Nephron (organoid): Measurements from ENCODE around the gene ALDH1L2.

ENCODE experiments used
- H3K27ac Mint-ChIP-seq, 3 experiments: 2 replicates each; pipeline ENCODE4 v1.8.0; 2020; ENCODE audit warnings: mixed read lengths in 3 of 3, mild to moderate bottlenecking in 2 of 3, moderate library complexity in 1 of 3
- H3K27me3 Mint-ChIP-seq: 2 replicates; pipeline ENCODE4 v1.8.0; 2021; ENCODE audit warnings: low read depth, mild to moderate bottlenecking, moderate library complexity, mixed read lengths
- H3K36me3 Mint-ChIP-seq: 2 replicates; pipeline ENCODE4 v1.8.0; 2020; ENCODE audit warnings: low read depth, mixed read lengths
- H3K4me1 Mint-ChIP-seq: 2 replicates; pipeline ENCODE4 v1.8.0; 2020; ENCODE audit warnings: mixed read lengths
- H3K4me3 Mint-ChIP-seq, 3 experiments: 2 replicates each; pipeline ENCODE4 v1.8.0; 2020; ENCODE audit warnings: mild to moderate bottlenecking in 3 of 3, mixed read lengths in 3 of 3, moderate library complexity in 2 of 3
- H3K9me3 Mint-ChIP-seq: 2 replicates; pipeline ENCODE4 v1.8.0; 2020; ENCODE audit warnings: mixed read lengths
- CTCF ChIP-seq, 3 experiments: fragments of 200-600 bp; sonication (generic); IDR thresholded peaks; one replicate each; pipeline ENCODE4 v1.5.0; 2021; ENCODE audit warnings: antibody characterized with exemption in 3 of 3; ENCODE audit not compliant: unreplicated experiment in 3 of 3

Gene ALDH1L2

DNA sequence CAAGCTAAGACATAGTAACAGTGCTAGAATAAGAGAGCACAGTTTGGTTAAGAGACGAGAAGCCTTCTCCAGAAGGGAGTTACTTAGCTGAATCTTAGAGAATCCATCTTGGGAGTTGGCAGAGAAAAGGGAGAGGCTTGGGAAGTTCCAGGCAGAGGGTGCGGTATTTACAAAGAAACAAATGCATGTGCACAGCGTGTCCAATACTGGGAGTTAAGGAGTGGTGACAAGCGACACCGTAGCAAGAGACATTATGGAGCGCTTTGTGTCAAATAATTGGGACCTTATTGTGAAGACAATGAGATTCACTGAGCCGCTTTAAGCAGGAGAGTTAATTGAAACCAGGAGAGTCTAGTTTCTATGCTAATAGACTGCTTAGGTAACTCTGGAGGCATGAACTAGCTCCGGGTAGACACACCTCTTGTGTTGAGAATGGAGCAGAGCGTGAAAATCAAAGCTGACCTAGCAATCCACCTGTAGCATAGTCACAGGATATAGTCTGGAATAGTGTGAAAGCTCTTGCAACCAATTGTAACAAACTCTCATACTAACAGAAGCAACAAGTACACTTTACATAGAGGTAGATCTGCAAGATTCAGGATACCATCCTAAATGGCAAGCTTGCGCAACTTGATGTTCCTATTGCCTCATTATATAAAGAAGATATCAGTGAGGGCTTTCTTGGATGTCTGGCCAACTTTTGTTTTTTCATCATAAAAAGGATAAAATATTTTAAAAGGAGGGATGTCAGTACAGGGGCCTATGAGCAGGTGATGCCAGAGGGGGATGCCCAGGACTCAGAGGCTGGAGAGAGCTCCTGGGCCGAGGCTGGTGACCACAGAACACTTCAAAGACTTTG, 5.3 kb downstream of the ALDH1L2 start:
- H3K4me1 Mint-ChIP-seq, result peaks cover 6% of the 10 kb centered on the region
- peak overlapping the region in 2 of 3 experiments; percentile 10 to 25 for H3K27ac Mint-ChIP-seq
- TF ChIP-seq CTCF (IDR thresholded peaks at IDR 0.05; ENCODE audit: unreplicated experiment in 3 of 3), result no peak
- H3K9me3 Mint-ChIP-seq, result no peaks in the 10 kb centered on the region
- no peak overlapping the region for H3K4me3 Mint-ChIP-seq
- H3K36me3 Mint-ChIP-seq, result no peaks in the 10 kb centered on the region
- H3K27me3 Mint-ChIP-seq, result peaks cover 28% of the 10 kb centered on the region

GRCh38 chr12:105077435-105077834, 6.8 kb downstream of the ALDH1L2 start:
- H3K4me3 Mint-ChIP-seq, result no peak overlapping the region
- H3K27ac Mint-ChIP-seq, result no peak overlapping the region
- peaks cover 17% of the 10 kb centered on the region for H3K27me3 Mint-ChIP-seq
- H3K36me3 Mint-ChIP-seq, result no peaks in the 10 kb centered on the region
- H3K4me1 Mint-ChIP-seq, result no peaks in the 10 kb centered on the region
- no peak for TF ChIP-seq CTCF (IDR thresholded peaks at IDR 0.05; ENCODE audit: unreplicated experiment in 3 of 3)
- no peaks in the 10 kb centered on the region for H3K9me3 Mint-ChIP-seq

DNA sequence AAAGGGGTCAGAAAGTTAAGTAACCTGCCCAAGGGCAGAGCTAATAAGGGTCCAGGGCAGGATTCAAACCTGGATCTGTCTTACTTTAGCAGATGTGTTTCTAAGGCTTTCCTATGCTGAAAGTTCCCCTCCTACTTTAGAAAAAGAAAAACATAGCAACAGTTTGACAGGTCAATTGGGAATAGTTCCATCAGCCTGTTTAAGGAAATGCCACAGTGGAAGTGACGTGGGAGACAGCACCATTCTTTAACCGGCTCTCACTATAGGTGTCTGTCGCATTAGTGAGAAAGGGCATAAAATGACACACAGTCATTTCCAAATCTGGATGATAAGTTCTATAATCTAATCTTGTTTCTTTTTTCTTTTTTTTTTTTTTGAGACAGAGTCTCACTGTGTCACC, 7.3 kb downstream of the ALDH1L2 start:
- Mint-ChIP-seq H3K36me3 (no peaks in the 10 kb centered on the region), H3K4me3 (no peak overlapping the region), H3K27me3 (peaks cover 12% of the 10 kb centered on the region), H3K27ac (no peak overlapping the region), H3K9me3 (no peaks in the 10 kb centered on the region), H3K4me1 (no peaks in the 10 kb centered on the region)
- TF ChIP-seq CTCF (IDR thresholded peaks at IDR 0.05; ENCODE audit: unreplicated experiment in 3 of 3), result no peak

DNA sequence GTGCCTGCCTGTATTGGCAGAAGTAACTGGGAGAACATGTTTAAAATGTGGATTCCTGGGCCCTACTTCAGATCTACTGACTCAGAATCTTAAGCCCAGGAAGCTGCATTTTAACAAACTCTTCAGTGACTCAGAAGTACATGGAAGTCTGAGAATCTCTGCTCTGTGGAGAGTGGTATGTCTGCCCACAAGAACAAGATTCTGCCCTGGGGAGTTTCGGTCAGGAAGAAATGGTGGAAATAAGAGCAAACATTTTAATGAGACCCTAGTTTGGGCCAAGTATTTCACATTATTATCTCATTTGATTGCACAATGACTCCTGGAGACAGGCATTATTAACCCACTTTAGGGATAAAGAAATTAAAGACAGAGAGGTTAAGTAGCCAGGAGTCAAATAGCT, 8.2 kb downstream of the ALDH1L2 start:
- H3K27me3 Mint-ChIP-seq, result peaks cover 9% of the 10 kb centered on the region
- H3K4me3 Mint-ChIP-seq, result no peak overlapping the region
- no peaks in the 10 kb centered on the region for H3K9me3 Mint-ChIP-seq
- H3K27ac Mint-ChIP-seq, result no peak overlapping the region
- H3K4me1 Mint-ChIP-seq, result no peaks in the 10 kb centered on the region
- no peak for TF ChIP-seq CTCF (IDR thresholded peaks at IDR 0.05; ENCODE audit: unreplicated experiment in 3 of 3)
- no peaks in the 10 kb centered on the region for H3K36me3 Mint-ChIP-seq

DNA sequence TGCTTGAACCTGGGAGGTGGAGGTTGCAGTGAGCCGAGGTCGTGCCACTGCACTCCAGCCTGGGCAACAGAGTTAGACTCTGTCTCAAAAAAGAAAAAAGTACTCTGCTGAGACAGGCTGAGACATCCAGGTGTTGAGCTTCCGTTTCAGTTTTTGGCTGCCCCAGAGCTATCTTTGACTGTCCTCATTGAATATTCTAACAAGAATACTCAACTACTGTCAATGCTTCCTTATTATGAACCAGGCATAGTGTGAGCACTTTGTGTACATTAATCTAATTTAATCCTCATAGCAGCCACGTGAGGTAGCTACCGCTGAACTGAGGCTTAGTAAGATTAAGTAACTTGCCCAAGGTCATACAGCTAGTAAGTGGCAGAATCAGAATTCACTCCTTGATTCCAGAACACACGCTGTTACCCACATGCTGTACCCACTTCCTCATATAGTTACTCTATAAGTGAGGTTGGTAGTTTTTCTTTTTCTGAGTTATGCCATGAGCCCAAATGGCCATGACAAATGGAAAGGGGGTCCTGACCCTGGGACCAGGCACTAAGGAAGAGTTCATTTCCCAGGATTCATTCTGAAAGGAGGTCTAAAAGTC, 11.3 kb downstream of the ALDH1L2 start:
- no peak for TF ChIP-seq CTCF (IDR thresholded peaks at IDR 0.05; ENCODE audit: unreplicated experiment in 3 of 3)
- Mint-ChIP-seq H3K4me3 (no peak overlapping the region), H3K9me3 (no peaks in the 10 kb centered on the region), H3K36me3 (no peaks in the 10 kb centered on the region), H3K27me3 (peaks cover 4% of the 10 kb centered on the region), H3K27ac (no peak overlapping the region), H3K4me1 (no peaks in the 10 kb centered on the region)
